DMS153 (cell line): Measurements from ENCODE around the gene MLPH.

ENCODE experiments used
- DNase-seq: peaks from one replicate; lab custom pipeline; 2025; lab: John Stamatoyannopoulos, UW

Gene MLPH

GRCh38 chr2:237480556-237480955, 6.5 kb upstream of the MLPH start:
- no peak for DNase-seq

GRCh38 chr2:237480988-237481525, 6.0 kb upstream of the MLPH start:
- no peak for DNase-seq

- peak; percentile 93 for DNase-seq
Observed at GRCh38 chr2:237482485-237482884, 4.6 kb upstream of the MLPH start.

GRCh38 chr2:237483018-237483731, 3.9 kb upstream of the MLPH start:
- DNase-seq = peak; percentile 60

- DNase-seq = no peak
Observed at GRCh38 chr2:237485304-237485703, 1.7 kb upstream of the MLPH start.

- DNase-seq = no peak
Observed at GRCh38 chr2:237485844-237486243, 1.2 kb upstream of the MLPH start.

- DNase-seq = no peak
Observed at GRCh38 chr2:237486334-237486818, 675 bp upstream of the MLPH start.

GRCh38 chr2:237487496-237487895, 445 bp downstream of the MLPH start:
- no peak for DNase-seq

GRCh38 chr2:237488295-237488694, 1.2 kb downstream of the MLPH start:
- no peak for DNase-seq

GRCh38 chr2:237488901-237489860, 2.1 kb downstream of the MLPH start:
- DNase-seq = no peak

GRCh38 chr2:237490009-237490711, 3.1 kb downstream of the MLPH start:
- peak; percentile 23 for DNase-seq

- no peak for DNase-seq
Observed at GRCh38 chr2:237490795-237491194, 3.7 kb downstream of the MLPH start.

- DNase-seq = no peak
Observed at GRCh38 chr2:237491515-237492118, 4.6 kb downstream of the MLPH start.

GRCh38 chr2:237492137-237492890, 5.3 kb downstream of the MLPH start:
- no peak for DNase-seq

GRCh38 chr2:237494066-237494465, 7.0 kb downstream of the MLPH start:
- no peak for DNase-seq

GRCh38 chr2:237495521-237496117, 8.6 kb downstream of the MLPH start:
- DNase-seq = no peak

- DNase-seq = no peak
Observed at GRCh38 chr2:237496428-237496827, 9.4 kb downstream of the MLPH start.

- no peak for DNase-seq
Observed at GRCh38 chr2:237497009-237497837, 10.2 kb downstream of the MLPH start.

- no peak for DNase-seq
Observed at GRCh38 chr2:237497838-237498186, 10.8 kb downstream of the MLPH start.

- no peak for DNase-seq
Observed at GRCh38 chr2:237498341-237498740, 11.3 kb downstream of the MLPH start.
